K562 (cell line): ENCODE results near the gene ALDH16A1. TPM values are rescaled to one million over a fixed set of nuclear protein-coding genes. Genes with fewer than 3 reads are reported as not detected.

Source experiments
- CBX2 ChIP-seq: fragments of 200-600 bp; sonication (generic); IDR thresholded peaks from one replicate; pipeline ENCODE4 v1.6.1; 2012; ENCODE audit warnings: mild to moderate bottlenecking, low read length, inconsistent platforms; ENCODE audit not compliant: insufficient read depth, poor library complexity, severe bottlenecking
- CCAR2 ChIP-seq: fragments of 200-400 bp; formaldehyde crosslinking; IDR thresholded peaks from 2 replicates; pipeline ENCODE4 v1.6.1; 2017; ENCODE audit warnings: mild to moderate bottlenecking, low read depth, low read length
- DNMT1 ChIP-seq: fragments of 450-650 bp; IDR thresholded peaks from 2 replicates; pipeline ENCODE4 v1.6.1; 2016; ENCODE audit warnings: antibody characterized with exemption, mild to moderate bottlenecking
- HDGF ChIP-seq: fragments of 450-650 bp; IDR thresholded peaks from 2 replicates; pipeline ENCODE4 v1.6.1; 2016
- HNRNPL ChIP-seq: fragments of 200-400 bp; formaldehyde crosslinking; IDR thresholded peaks from 2 replicates; pipeline ENCODE4 v1.6.1; 2017; ENCODE audit warnings: low read depth, mild to moderate bottlenecking, low read length
- MAZ ChIP-seq, 2 experiments: fragments of 450-650 bp in 1 of 2; sonication (generic) in 1 of 2; formaldehyde crosslinking; IDR thresholded peaks in 1 of 2; conservative IDR thresholded peaks in 1 of 2; 2 replicates each; pipeline versions ENCODE4 v1.4.0 to v1.5.0; 2020; ENCODE audit warnings: mild to moderate bottlenecking in 1 of 2, missing genetic modification reagents in 1 of 2
- POLR2G ChIP-seq: fragments of 200-400 bp; formaldehyde crosslinking; IDR thresholded peaks from 2 replicates; pipeline ENCODE4 v1.6.1; 2017; ENCODE audit warnings: low read depth, mild to moderate bottlenecking, antibody characterized with exemption, low read length, moderate library complexity
- RBM25 ChIP-seq: fragments of 200-400 bp; formaldehyde crosslinking; IDR thresholded peaks from 2 replicates; pipeline ENCODE4 v1.6.1; 2018; ENCODE audit warnings: low read length, low read depth, moderate library complexity; ENCODE audit not compliant: severe bottlenecking
- ZNF184 ChIP-seq: sonication (generic); formaldehyde crosslinking; IDR thresholded peaks from 2 replicates; pipeline ENCODE4 v1.5.0; 2020; ENCODE audit warnings: missing genetic modification reagents
- ZNF217 ChIP-seq: sonication (generic); formaldehyde crosslinking; IDR thresholded peaks from 2 replicates; pipeline ENCODE4 v1.8.0; 2022; ENCODE audit warnings: mild to moderate bottlenecking, missing genetic modification reagents
- ZNF354B ChIP-seq: fragments of 250-450 bp; sonication (Bioruptor Pico); IDR thresholded peaks from 2 replicates; pipeline ENCODE4 v1.4.0; 2020
- ZNF778 ChIP-seq: fragments of 450-650 bp; formaldehyde crosslinking; IDR thresholded peaks from 2 replicates; pipeline ENCODE4 v1.4.0; 2020; ENCODE audit warnings: mild to moderate bottlenecking, moderate library complexity
- polyA plus RNA-seq, 8 experiments: library from polyadenylated mRNA; depleted of rRNA in 4 of 8; stranded (reverse) in 5 of 8; unstranded in 3 of 8; fragments of >200 nt; fragmentation: Nextera tagmentation in 2 of 8; fragmentation: Illumina TruSeq in 1 of 8; extraction: Ambion mirVana in 2 of 8; extraction: Trizol in 1 of 8; gene quantifications; 2 replicates each; pipeline versions ENCODE4 v1.2.1 to v1.2.3, GENCODE V29; 2011 to 2014; ENCODE audit warnings: inconsistent platforms in 1 of 8, missing spikeins in 1 of 8
- total RNA-seq, 7 experiments: library from RNA; depleted of rRNA in 6 of 7; stranded (reverse); fragments of >200 nt in 6 of 7; fragmentation: Illumina TruSeq in 2 of 7; extraction: Trizol in 2 of 7; gene quantifications; 2 replicates each; pipeline versions ENCODE4 v1.2.1 to v1.2.3, GENCODE V29; 2011 to 2021; ENCODE audit warnings: low replicate concordance in 1 of 7
- TF ChIP-seq, protein P1 (sequence below): IDR thresholded peaks from 2 replicates; pipeline ENCODE4 v1.6.1; 2012; ENCODE audit warnings: low read depth, low read length, improper control_type of control experiment, borderline replicate concordance
- TF ChIP-seq, protein P2 (sequence below), 2 experiments: fragments of 450-650 bp in 1 of 2; sonication (generic) in 1 of 2; formaldehyde crosslinking in 1 of 2; IDR thresholded peaks; 2 replicates each; pipeline versions ENCODE4 v1.7.1 to v1.9.0; 2016 to 2022; ENCODE audit warnings: inconsistent platforms in 1 of 2, mild to moderate bottlenecking in 1 of 2, missing genetic modification reagents in 1 of 2
- TF ChIP-seq, protein P3 (sequence below): fragments of 250-450 bp; sonication (Bioruptor Pico); IDR thresholded peaks from 2 replicates; pipeline ENCODE4 v1.5.1; 2021; ENCODE audit warnings: mild to moderate bottlenecking

Gene ALDH16A1
- total and polyA plus RNA-seq, 9 of the 15 experiments (the other 6 are each of a cell fraction or from before 2014, with no cell fraction given): 2.2 to 52.2 (median 7.6) TPM

DNA sequence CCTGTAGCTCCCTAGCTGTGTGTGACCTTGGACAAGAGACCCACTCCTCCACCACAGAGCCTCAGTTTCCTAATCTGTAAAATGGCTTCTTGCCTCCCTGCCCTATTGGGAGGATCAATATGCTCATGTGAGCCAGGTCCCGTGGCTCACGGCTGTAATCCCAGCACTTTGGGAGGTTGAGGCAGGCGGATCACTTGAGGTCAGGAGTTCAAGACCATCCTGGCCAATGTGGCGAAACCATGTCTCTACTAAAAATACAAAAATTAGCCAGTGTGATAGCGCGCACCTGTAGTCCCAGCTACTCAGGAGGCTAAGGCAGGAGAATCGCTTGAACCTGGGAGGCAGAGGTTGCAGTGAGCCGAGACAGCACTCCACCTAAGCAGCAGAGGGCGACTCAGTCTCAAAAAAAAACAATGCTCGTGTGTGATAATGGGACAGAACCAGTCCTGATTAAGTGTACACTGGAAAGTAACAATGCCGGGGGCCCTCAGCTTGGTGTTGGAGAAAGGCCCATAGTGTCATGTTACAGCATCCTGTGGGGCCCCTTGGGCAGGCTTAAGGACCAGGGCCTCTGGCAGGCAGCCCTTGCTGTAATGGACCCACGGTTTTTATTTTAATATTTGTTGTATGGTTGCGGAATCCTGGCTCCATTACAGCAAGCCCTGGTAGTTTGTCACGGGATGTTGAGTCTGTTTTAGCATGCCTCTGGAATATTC lies 50.0 kb downstream of the ALDH16A1 start (continued):
- no peak for TF ChIP-seq ZNF354B (CRISPR knock-in tag)
- TF ChIP-seq, protein P1, sequence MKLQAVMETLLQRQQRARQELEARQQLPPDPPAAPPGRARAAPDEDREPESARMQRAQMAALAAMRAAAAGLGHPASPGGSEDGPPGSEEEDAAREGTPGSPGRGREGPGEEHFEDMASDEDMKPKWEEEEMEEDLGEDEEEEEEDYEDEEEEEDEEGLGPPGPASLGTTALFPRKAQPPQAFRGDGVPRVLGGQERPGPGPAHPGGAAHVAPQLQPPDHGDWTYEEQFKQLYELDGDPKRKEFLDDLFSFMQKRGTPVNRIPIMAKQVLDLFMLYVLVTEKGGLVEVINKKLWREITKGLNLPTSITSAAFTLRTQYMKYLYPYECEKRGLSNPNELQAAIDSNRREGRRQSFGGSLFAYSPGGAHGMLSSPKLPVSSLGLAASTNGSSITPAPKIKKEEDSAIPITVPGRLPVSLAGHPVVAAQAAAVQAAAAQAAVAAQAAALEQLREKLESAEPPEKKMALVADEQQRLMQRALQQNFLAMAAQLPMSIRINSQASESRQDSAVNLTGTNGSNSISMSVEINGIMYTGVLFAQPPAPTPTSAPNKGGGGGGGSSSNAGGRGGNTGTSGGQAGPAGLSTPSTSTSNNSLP: no peak
- no peak for TF ChIP-seq ZNF184 (CRISPR knock-in tag)
- TF ChIP-seq DNMT1: no peak
- TF ChIP-seq CCAR2: no peak
- TF ChIP-seq RBM25: peak; percentile 22
- no peak for TF ChIP-seq HNRNPL
- no peak for TF ChIP-seq MAZ (CRISPR knock-in tag; conservative IDR thresholded peaks at IDR 0.05 in 1 of 2, IDR thresholded peaks at IDR 0.05 in 1 of 2)
- 0 out of 2 replicates have a peak, but pooled peaks have one; percentile 52 for TF ChIP-seq HDGF
- no peak for TF ChIP-seq CBX2
- TF ChIP-seq, protein P2, sequence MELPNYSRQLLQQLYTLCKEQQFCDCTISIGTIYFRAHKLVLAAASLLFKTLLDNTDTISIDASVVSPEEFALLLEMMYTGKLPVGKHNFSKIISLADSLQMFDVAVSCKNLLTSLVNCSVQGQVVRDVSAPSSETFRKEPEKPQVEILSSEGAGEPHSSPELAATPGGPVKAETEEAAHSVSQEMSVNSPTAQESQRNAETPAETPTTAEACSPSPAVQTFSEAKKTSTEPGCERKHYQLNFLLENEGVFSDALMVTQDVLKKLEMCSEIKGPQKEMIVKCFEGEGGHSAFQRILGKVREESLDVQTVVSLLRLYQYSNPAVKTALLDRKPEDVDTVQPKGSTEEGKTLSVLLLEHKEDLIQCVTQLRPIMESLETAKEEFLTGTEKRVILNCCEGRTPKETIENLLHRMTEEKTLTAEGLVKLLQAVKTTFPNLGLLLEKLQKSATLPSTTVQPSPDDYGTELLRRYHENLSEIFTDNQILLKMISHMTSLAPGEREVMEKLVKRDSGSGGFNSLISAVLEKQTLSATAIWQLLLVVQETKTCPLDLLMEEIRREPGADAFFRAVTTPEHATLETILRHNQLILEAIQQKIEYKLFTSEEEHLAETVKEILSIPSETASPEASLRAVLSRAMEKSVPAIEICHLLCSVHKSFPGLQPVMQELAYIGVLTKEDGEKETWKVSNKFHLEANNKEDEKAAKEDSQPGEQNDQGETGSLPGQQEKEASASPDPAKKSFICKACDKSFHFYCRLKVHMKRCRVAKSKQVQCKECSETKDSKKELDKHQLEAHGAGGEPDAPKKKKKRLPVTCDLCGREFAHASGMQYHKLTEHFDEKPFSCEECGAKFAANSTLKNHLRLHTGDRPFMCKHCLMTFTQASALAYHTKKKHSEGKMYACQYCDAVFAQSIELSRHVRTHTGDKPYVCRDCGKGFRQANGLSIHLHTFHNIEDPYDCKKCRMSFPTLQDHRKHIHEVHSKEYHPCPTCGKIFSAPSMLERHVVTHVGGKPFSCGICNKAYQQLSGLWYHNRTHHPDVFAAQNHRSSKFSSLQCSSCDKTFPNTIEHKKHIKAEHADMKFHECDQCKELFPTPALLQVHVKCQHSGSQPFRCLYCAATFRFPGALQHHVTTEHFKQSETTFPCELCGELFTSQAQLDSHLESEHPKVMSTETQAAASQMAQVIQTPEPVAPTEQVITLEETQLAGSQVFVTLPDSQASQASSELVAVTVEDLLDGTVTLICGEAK (IDR thresholded peaks at IDR 0.05): no peak
- TF ChIP-seq, protein P2 (CRISPR knock-in tag; IDR thresholded peaks at IDR 0.05): no peak
- no peak for TF ChIP-seq ZNF217
- no peak for TF ChIP-seq ZNF778 (CRISPR knock-in tag)
- no peak for TF ChIP-seq POLR2G
- TF ChIP-seq, protein P3, sequence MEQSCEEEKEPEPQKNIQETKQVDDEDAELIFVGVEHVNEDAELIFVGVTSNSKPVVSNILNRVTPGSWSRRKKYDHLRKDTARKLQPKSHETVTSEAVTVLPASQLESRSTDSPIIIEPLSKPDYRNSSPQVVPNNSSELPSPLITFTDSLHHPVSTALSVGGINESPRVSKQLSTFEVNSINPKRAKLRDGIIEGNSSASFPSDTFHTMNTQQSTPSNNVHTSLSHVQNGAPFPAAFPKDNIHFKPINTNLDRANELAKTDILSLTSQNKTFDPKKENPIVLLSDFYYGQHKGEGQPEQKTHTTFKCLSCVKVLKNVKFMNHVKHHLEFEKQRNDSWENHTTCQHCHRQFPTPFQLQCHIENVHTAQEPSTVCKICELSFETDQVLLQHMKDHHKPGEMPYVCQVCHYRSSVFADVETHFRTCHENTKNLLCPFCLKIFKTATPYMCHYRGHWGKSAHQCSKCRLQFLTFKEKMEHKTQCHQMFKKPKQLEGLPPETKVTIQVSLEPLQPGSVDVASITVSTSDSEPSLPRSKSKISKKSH: no peak
